Suprapubic skin (tissue), 4 donors: Measurements from ENCODE around the gene BORCS5.

ENCODE experiments used
- CTCF ChIP-seq, 2 donors: fragments of 200-600 bp in 1 of 2; fragments of 450-650 bp in 1 of 2; sonication (generic) in 1 of 2; IDR thresholded peaks; one replicate each; pipeline ENCODE4 v1.5.1; 2016 to 2019; ENCODE audit warnings: antibody characterized with exemption in 2 of 2, mild to moderate bottlenecking in 1 of 2, moderate library complexity in 1 of 2
- POLR2A ChIP-seq, 2 donors: fragments of 450-650 bp; IDR thresholded peaks; one replicate each; pipeline ENCODE4 v1.6.1; 2017; ENCODE audit warnings: antibody characterized with exemption in 2 of 2, mild to moderate bottlenecking in 2 of 2, moderate library complexity in 2 of 2
- POLR2AphosphoS5 ChIP-seq, 3 donors: sonication (generic); formaldehyde crosslinking; IDR thresholded peaks; one replicate each; pipeline ENCODE4 v1.6.1; 2017; ENCODE audit warnings: antibody characterized with exemption in 3 of 3

- TF ChIP-seq CTCF (IDR thresholded peaks at IDR 0.05): no peak
- TF ChIP-seq POLR2A (IDR thresholded peaks at IDR 0.05): no peak
- no peak for TF ChIP-seq POLR2AphosphoS5 (IDR thresholded peaks at IDR 0.05)
Measured at GRCh38 chr12:12408265-12408690, 51.4 kb downstream of the BORCS5 start.
